Measurements from ENCODE around the gene VPREB1. TPM values are rescaled to one million over a fixed set of nuclear protein-coding genes. Genes with fewer than 3 reads are reported as not detected.

VPREB1 gene, protein sequence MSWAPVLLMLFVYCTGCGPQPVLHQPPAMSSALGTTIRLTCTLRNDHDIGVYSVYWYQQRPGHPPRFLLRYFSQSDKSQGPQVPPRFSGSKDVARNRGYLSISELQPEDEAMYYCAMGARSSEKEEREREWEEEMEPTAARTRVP
- total RNA-seq = not detected

DNA sequence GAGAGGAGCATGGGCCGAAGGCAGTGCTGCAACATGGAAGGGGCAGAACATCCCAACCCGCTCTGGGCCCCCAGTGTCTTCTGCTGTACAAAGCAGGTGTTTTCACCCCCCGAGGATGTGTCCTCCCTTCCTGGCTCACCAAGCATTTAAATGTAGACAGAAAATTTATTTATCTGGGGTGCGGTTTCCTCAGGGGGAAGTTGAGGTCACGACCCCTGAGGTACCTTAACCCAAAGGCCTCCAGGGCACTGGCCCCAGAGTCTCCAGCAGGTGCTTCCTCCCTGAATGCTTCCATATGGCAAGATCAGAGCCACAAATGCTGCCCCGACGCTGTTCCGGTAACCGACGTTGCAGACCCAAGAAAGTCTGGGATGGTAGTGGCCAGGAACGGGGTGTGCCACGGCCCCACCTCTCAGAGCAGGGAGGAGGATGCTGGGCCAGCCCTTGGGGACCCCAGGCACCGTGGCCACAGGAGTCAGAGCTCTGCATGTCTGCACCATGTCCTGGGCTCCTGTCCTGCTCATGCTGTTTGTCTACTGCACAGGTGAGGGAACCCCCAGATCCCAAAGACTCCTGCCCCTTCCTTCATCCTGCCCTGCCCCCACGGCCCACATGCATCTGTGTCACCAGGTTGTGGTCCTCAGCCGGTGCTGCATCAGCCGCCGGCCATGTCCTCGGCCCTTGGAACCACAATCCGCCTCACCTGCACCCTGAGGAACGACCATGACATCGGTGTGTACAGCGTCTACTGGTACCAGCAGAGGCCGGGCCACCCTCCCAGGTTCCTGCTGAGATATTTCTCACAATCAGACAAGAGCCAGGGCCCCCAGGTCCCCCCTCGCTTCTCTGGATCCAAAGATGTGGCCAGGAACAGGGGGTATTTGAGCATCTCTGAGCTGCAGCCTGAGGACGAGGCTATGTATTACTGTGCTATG lies at the start of gene VPREB1:
TSS of gene VPREB1 (plus strand) at position 471 of the 935 bp plus-strand sequence. CDS start at position 499, 28 bp downstream.
- intact Hi-C loops (cut with DNase I) = no loop called here
- TF ChIP-seq, protein P1, sequence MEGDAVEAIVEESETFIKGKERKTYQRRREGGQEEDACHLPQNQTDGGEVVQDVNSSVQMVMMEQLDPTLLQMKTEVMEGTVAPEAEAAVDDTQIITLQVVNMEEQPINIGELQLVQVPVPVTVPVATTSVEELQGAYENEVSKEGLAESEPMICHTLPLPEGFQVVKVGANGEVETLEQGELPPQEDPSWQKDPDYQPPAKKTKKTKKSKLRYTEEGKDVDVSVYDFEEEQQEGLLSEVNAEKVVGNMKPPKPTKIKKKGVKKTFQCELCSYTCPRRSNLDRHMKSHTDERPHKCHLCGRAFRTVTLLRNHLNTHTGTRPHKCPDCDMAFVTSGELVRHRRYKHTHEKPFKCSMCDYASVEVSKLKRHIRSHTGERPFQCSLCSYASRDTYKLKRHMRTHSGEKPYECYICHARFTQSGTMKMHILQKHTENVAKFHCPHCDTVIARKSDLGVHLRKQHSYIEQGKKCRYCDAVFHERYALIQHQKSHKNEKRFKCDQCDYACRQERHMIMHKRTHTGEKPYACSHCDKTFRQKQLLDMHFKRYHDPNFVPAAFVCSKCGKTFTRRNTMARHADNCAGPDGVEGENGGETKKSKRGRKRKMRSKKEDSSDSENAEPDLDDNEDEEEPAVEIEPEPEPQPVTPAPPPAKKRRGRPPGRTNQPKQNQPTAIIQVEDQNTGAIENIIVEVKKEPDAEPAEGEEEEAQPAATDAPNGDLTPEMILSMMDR (IDR thresholded peaks at IDR 0.05) = no peak

DNA sequence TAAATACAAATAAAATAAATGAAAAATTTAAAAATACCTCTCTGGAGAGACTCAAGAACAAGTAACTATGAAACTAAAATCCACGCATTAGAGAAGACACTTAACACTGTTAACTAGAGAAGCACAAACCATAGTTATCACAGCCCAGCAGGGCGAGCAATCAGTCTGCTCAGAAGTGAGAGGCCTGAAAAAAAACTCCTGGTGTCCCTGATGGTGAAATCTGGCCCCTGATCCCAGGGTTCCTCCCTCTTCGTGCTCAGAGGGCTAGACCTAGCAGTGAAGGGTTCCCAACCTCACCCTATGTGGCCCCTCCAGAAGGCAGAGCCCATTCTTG lies 49.7 kb upstream of the VPREB1 start:
- Histone ChIP-seq H3K36me3 (no peaks in the 10 kb centered on the region), H3K27me3 (no peaks in the 10 kb centered on the region), H3K27ac (no peak overlapping the region), H3K4me1 (no peaks in the 10 kb centered on the region), H3K4me3 (no peak overlapping the region), H3K9me3 (no peaks in the 10 kb centered on the region)
- DNase-seq (ENCODE audit: low spot score in 2 of 2) = no peak
- TF ChIP-seq, protein P1 (IDR thresholded peaks at IDR 0.05) = no peak
- intact Hi-C loops (cut with DNase I) = no loop called here

More for the DNA sequence above, at the start of gene VPREB1:
- Histone ChIP-seq H3K4me3 (no peak within 1 kb of the TSS), H3K36me3 (no peaks in the 10 kb centered on the region), H3K27ac (no peak within 1 kb of the TSS), H3K9me3 (no peaks in the 10 kb centered on the region), H3K4me1 (no peaks in the 10 kb centered on the region), H3K27me3 (no peaks in the 10 kb centered on the region)
- DNase-seq (ENCODE audit: low spot score in 2 of 2) = no peak

DNA sequence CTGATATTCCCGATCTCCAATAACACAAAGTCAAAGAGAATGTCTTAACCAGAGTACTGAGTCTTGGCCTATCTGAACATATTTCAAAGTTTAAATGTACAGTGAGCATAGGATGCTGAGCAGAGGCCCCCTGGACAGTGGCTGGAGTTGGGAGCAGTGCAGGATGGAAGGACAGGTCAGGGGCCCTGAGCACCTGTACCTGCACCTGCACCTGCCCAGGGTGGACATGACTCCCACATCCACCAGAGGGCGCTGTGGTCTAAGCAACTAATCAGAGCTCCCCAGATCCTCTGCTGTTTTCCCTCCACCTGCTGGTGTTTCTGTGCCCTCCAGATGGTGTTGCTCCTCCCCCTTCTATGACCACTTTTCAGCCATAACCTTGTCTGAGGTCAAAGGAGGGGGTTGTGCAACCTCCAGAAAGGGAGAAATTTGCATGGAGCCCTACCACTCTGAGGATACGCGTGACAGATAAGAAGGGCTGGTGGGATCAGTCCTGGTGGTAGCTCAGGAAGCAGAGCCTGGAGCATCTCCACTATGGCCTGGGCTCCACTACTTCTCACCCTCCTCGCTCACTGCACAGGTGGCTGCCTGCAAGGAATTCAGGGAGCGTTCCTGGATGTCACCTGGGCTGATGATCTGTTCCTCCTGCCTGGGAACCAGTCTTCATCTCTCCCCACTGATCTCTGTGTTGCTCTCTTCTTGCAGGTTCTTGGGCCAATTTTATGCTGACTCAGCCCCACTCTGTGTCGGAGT lies 49.1 kb upstream of the VPREB1 start:
- TF ChIP-seq, protein P1 (IDR thresholded peaks at IDR 0.05) = peak; percentile 9 to 52 (median 29)
- no peak for DNase-seq (ENCODE audit: low spot score in 2 of 2)
- intact Hi-C loops (cut with DNase I) = no loop called here

DNA sequence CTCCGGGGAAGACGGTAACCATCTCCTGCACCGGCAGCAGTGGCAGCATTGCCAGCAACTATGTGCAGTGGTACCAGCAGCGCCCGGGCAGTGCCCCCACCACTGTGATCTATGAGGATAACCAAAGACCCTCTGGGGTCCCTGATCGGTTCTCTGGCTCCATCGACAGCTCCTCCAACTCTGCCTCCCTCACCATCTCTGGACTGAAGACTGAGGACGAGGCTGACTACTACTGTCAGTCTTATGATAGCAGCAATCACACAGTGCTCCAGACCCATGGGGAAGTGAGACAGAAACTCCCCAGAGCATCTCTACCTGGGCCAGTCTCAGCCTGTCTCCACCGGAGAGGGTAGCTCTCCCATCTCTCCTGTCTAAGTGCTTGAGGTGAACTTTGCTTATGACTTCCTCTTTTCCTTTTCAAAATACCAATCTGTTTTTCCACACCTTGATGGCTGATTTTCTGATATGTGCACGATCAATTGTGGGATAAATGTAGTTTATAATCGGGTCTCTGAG lies 48.5 kb upstream of the VPREB1 start:
- DNase-seq (ENCODE audit: low spot score in 2 of 2) = no peak
- no peaks in the 10 kb centered on the region for H3K4me1 ChIP-seq
- no peak overlapping the region for H3K27ac ChIP-seq
- TF ChIP-seq, protein P1 (IDR thresholded peaks at IDR 0.05) = no peak
- no peaks in the 10 kb centered on the region for H3K36me3 ChIP-seq
- intact Hi-C loops (cut with DNase I) = no loop called here
- no peak overlapping the region for H3K4me3 ChIP-seq
- no peaks in the 10 kb centered on the region for H3K27me3 ChIP-seq
- H3K9me3 ChIP-seq = no peaks in the 10 kb centered on the region

More for the DNA sequence above, 49.1 kb upstream of the VPREB1 start:
- Histone ChIP-seq H3K27me3 (no peaks in the 10 kb centered on the region), H3K27ac (no peak overlapping the region), H3K4me1 (no peaks in the 10 kb centered on the region), H3K4me3 (no peak overlapping the region), H3K9me3 (no peaks in the 10 kb centered on the region), H3K36me3 (no peaks in the 10 kb centered on the region)

DNA sequence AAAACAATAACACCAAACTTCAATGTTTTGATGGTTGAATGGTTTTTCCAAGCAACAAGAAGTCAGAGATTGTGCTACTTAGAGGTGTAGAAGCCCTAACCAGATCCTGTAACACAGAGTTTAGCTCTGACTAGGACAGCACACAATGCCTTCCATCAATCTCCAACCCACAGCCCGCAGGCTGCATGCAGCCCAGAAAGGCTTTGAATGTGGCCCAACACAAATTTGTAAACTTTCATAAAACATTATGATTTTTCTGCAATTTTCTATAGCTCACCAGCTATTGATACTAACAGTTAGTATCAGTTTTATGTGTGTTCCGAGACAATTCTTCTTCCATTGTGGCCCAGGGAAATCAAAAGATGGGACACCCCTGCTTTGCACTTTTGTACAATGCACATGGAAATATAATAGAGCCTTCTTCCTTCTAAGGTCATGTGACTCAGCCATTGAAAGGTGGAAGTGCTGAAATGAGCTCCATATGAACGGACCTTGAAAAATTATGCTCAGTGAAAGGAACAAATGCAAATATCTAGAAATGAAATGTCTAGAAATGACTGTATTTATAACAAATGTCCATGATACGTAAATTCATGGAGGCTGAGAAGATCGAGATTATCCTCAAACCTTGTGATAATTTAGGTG lies 47.6 kb upstream of the VPREB1 start:
- no peak overlapping the region for H3K27ac ChIP-seq
- TF ChIP-seq, protein P1 (IDR thresholded peaks at IDR 0.05) = no peak
- no peaks in the 10 kb centered on the region for H3K27me3 ChIP-seq
- no peaks in the 10 kb centered on the region for H3K4me1 ChIP-seq
- no peak overlapping the region for H3K4me3 ChIP-seq
- H3K9me3 ChIP-seq = no peaks in the 10 kb centered on the region
- DNase-seq (ENCODE audit: low spot score in 2 of 2) = no peak
- no peaks in the 10 kb centered on the region for H3K36me3 ChIP-seq
- intact Hi-C loops (cut with DNase I) = no loop called here
